ENCODE data around the gene PLA2G12A. TPM values are rescaled to one million over a fixed set of nuclear protein-coding genes. Genes with fewer than 3 reads are reported as not detected.

Gene PLA2G12A
- total and polyA plus RNA-seq, 9 of the 15 experiments (the other 6 are each of a cell fraction or from before 2014, with no cell fraction given) = 24.2 to 226 (median 80.5) TPM

DNA sequence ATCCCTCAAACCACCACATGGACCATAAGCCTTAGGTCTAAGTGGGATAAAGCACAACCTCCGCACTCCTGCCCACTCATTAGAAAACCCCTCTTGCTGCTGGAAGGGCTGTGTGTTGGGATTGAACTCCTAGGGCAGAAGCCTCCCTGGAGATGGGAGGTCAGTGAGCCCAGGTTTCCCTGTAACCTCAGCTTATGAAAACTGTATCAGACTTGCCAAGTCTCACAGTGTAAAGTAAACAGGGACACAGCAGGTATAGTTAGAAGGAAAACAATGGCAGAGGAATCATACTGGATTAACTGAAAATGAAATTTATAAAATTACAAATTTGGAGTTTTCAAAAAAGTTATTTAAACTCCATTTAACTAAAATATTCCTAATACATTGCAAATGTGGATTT, 56.6 kb downstream of the PLA2G12A start:
- H3K27ac ChIP-seq (ENCODE audit: extremely low read depth, low read depth, low read length) = no peak overlapping the region
- H3K4me1 ChIP-seq (replicated peaks in 1 of 2; ENCODE audit: control insufficient read depth in 2 of 2, insufficient read depth in 2 of 2, low read length in 2 of 2) = no peaks in the 10 kb centered on the region
- ATAC-seq (no peak), FAIRE-seq (no peak), DNase-seq (ENCODE audit: extremely low read depth in 1 of 4, low spot score in 3 of 4) (no peak)
- WGBS (ENCODE audit: insufficient coverage, low coverage, missing lambda C conversion rate) = 13% methylated on average over 1 of the region's 1 CpG
- ChIA-PET POLR2A (no interaction called here), CTCF (ENCODE audit: low intra/inter-chr PET ratio) (no interaction called here)
- BruUV-seq (replicated peaks) = no TSS peak
- H2AFZ ChIP-seq (ENCODE audit: low read depth, low read length) = no peak overlapping the region
- no peaks in the 10 kb centered on the region for H3K9me1 ChIP-seq (ENCODE audit: control insufficient read depth, insufficient read depth, low read length)
- H3K4me2 ChIP-seq (ENCODE audit: insufficient read depth, low read length) = no peak overlapping the region
- H3K79me2 ChIP-seq (ENCODE audit: control insufficient read depth, insufficient read depth, low read length) = no peaks in the 10 kb centered on the region
- no peaks in the 10 kb centered on the region for H3K36me3 ChIP-seq (ENCODE audit: control insufficient read depth, insufficient read depth, low read length)
- no peaks in the 10 kb centered on the region for H4K20me1 ChIP-seq (replicated peaks; ENCODE audit: control insufficient read depth, insufficient read depth, low read length)
- intact Hi-C loops (cut with micrococcal nuclease) (no loop called here), in situ Hi-C loops (cut with MboI) (no loop called here)
- H3K27me3 ChIP-seq (ENCODE audit: control insufficient read depth in 2 of 2, insufficient read depth in 2 of 2, low read length in 2 of 2) = no peaks in the 10 kb centered on the region
- H3K4me3 ChIP-seq = no peak overlapping the region
- H3K9me3 ChIP-seq (replicated peaks; ENCODE audit: control insufficient read depth, insufficient read depth, low read depth, low read length) = peaks cover 2% of the 10 kb centered on the region; the same call in 1 of the 2 replicates
- H3K9ac ChIP-seq (ENCODE audit: insufficient read depth in 1 of 2, low read depth in 2 of 2, low read length in 2 of 2) = no peak overlapping the region
- TF ChIP-seq, protein P1, sequence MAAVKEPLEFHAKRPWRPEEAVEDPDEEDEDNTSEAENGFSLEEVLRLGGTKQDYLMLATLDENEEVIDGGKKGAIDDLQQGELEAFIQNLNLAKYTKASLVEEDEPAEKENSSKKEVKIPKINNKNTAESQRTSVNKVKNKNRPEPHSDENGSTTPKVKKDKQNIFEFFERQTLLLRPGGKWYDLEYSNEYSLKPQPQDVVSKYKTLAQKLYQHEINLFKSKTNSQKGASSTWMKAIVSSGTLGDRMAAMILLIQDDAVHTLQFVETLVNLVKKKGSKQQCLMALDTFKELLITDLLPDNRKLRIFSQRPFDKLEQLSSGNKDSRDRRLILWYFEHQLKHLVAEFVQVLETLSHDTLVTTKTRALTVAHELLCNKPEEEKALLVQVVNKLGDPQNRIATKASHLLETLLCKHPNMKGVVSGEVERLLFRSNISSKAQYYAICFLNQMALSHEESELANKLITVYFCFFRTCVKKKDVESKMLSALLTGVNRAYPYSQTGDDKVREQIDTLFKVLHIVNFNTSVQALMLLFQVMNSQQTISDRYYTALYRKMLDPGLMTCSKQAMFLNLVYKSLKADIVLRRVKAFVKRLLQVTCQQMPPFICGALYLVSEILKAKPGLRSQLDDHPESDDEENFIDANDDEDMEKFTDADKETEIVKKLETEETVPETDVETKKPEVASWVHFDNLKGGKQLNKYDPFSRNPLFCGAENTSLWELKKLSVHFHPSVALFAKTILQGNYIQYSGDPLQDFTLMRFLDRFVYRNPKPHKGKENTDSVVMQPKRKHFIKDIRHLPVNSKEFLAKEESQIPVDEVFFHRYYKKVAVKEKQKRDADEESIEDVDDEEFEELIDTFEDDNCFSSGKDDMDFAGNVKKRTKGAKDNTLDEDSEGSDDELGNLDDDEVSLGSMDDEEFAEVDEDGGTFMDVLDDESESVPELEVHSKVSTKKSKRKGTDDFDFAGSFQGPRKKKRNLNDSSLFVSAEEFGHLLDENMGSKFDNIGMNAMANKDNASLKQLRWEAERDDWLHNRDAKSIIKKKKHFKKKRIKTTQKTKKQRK (IDR thresholded peaks at IDR 0.05; ENCODE audit: borderline replicate concordance, low read depth, low read length) = no peak
- TF ChIP-seq ARID3A (IDR thresholded peaks at IDR 0.05; ENCODE audit: borderline replicate concordance, low read depth, low read length) (no peak), ZKSCAN8 (CRISPR knock-in tag; IDR thresholded peaks at IDR 0.05) (no peak), IFI16 (CRISPR knock-in tag; IDR thresholded peaks at IDR 0.05) (no peak), KHSRP (IDR thresholded peaks at IDR 0.05) (no peak), ATF4 (CRISPR knock-in tag; IDR thresholded peaks at IDR 0.05) (no peak), ZNF449 (CRISPR knock-in tag; IDR thresholded peaks at IDR 0.05) (no peak), IRF1 (CRISPR knock-in tag; IDR thresholded peaks at IDR 0.05; ENCODE audit: borderline replicate concordance) (no peak), ZNF324 (CRISPR knock-in tag; IDR thresholded peaks at IDR 0.05) (no peak), KLF10 (CRISPR knock-in tag; IDR thresholded peaks at IDR 0.05) (no peak), BACH1 (tag; IDR thresholded peaks at IDR 0.05) (no peak)
- TF ChIP-seq, protein P2, sequence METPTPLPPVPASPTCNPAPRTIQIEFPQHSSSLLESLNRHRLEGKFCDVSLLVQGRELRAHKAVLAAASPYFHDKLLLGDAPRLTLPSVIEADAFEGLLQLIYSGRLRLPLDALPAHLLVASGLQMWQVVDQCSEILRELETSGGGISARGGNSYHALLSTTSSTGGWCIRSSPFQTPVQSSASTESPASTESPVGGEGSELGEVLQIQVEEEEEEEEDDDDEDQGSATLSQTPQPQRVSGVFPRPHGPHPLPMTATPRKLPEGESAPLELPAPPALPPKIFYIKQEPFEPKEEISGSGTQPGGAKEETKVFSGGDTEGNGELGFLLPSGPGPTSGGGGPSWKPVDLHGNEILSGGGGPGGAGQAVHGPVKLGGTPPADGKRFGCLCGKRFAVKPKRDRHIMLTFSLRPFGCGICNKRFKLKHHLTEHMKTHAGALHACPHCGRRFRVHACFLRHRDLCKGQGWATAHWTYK (CRISPR knock-in tag; IDR thresholded peaks at IDR 0.05) = no peak

Data from K562 (cell line).